K562 treated with DMSO at 1 percent for 12 hours (cell line): Measurements from ENCODE around the gene CDH19. TPM values are rescaled to one million over a fixed set of nuclear protein-coding genes. Genes with fewer than 3 reads are reported as not detected.

ENCODE experiments used
- total RNA-seq: library from RNA; unstranded; fragments of 300-600 nt; gene quantifications from 2 replicates; pipeline ENCODE4 v1.2.3, GENCODE V29; 2022; ENCODE audit not compliant: insufficient read depth

The CDH19 gene, protein sequence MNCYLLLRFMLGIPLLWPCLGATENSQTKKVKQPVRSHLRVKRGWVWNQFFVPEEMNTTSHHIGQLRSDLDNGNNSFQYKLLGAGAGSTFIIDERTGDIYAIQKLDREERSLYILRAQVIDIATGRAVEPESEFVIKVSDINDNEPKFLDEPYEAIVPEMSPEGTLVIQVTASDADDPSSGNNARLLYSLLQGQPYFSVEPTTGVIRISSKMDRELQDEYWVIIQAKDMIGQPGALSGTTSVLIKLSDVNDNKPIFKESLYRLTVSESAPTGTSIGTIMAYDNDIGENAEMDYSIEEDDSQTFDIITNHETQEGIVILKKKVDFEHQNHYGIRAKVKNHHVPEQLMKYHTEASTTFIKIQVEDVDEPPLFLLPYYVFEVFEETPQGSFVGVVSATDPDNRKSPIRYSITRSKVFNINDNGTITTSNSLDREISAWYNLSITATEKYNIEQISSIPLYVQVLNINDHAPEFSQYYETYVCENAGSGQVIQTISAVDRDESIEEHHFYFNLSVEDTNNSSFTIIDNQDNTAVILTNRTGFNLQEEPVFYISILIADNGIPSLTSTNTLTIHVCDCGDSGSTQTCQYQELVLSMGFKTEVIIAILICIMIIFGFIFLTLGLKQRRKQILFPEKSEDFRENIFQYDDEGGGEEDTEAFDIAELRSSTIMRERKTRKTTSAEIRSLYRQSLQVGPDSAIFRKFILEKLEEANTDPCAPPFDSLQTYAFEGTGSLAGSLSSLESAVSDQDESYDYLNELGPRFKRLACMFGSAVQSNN
- not detected in 2 replicates for total RNA-seq

DNA sequence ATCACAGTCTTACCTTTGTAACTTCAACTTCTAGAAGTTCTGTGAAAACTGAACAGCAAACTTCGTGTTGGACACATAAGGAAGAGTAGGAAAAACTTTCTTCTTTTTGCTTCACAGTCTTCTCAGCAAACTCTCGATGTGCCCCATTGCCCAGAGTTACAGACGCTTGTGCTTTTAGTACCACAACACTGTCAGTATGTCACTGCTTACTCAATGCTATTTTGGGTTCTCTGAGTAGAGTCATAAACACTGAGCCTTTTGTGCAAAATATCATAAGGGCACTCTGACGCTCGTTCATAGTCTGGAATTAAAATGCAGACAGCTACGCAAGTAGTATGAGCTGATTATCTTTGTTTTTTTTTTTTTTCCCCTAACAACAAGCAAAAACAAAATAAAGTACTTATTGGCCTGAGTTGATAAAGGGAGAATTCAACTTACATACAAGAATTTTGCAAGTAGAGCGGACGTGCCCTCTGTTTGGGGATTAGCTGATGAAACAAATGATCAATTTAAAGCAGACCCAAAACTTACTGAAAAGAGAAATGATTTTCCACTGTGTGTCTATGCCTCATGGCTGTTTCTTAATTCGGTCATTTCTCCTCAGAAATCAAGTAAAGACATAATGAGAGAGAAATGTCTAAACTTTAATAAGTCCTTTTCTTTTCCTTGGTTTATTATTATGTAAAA lies at the start of gene CDH19:
Gene CDH19 (minus strand): TSS at position 150 of the 687 bp plus-strand sequence. CDS start 31,886 bp downstream, outside the sequence.

